ENCODE data around the gene ANKRD12.

- TF ChIP-seq, protein P1, sequence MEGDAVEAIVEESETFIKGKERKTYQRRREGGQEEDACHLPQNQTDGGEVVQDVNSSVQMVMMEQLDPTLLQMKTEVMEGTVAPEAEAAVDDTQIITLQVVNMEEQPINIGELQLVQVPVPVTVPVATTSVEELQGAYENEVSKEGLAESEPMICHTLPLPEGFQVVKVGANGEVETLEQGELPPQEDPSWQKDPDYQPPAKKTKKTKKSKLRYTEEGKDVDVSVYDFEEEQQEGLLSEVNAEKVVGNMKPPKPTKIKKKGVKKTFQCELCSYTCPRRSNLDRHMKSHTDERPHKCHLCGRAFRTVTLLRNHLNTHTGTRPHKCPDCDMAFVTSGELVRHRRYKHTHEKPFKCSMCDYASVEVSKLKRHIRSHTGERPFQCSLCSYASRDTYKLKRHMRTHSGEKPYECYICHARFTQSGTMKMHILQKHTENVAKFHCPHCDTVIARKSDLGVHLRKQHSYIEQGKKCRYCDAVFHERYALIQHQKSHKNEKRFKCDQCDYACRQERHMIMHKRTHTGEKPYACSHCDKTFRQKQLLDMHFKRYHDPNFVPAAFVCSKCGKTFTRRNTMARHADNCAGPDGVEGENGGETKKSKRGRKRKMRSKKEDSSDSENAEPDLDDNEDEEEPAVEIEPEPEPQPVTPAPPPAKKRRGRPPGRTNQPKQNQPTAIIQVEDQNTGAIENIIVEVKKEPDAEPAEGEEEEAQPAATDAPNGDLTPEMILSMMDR (conservative IDR thresholded peaks at IDR 0.05; ENCODE audit: low read depth in 2 of 2): no peak
- TF ChIP-seq EZH2 (IDR thresholded peaks at IDR 0.05; ENCODE audit: low read depth, unreplicated experiment) (no peak), JUNB (IDR thresholded peaks at IDR 0.05; ENCODE audit: unreplicated experiment) (no peak), POLR2AphosphoS5 (IDR thresholded peaks at IDR 0.05; ENCODE audit: low read depth) (no peak), NANOG (IDR thresholded peaks at IDR 0.05; ENCODE audit: borderline replicate concordance) (no peak), REST (IDR thresholded peaks at IDR 0.05; ENCODE audit: unreplicated experiment) (no peak), EZH2phosphoT487 (IDR thresholded peaks at IDR 0.05; ENCODE audit: unreplicated experiment) (no peak), STAT1 (IDR thresholded peaks at IDR 0.05; ENCODE audit: unreplicated experiment) (no peak), CREB1 (CRISPR knock-in tag; IDR thresholded peaks at IDR 0.05; ENCODE audit: low read depth) (no peak)
Observed at GRCh38 chr18:9191658-9192256, 55.2 kb downstream of the ANKRD12 start.
